Smooth muscle cell of trachea (primary cell): ENCODE measurements around the gene GRB2. TPM values are rescaled to one million over a fixed set of nuclear protein-coding genes. Genes with fewer than 3 reads are reported as not detected.

Experiments used
- total RNA-seq: library from RNA; depleted of rRNA; stranded (reverse); fragments of >200 nt; gene quantifications from 2 replicates; pipeline ENCODE4 v1.2.1, GENCODE V29; 2014

The GRB2 gene
- 74.9 and 86.8 TPM in 2 replicates for total RNA-seq

DNA sequence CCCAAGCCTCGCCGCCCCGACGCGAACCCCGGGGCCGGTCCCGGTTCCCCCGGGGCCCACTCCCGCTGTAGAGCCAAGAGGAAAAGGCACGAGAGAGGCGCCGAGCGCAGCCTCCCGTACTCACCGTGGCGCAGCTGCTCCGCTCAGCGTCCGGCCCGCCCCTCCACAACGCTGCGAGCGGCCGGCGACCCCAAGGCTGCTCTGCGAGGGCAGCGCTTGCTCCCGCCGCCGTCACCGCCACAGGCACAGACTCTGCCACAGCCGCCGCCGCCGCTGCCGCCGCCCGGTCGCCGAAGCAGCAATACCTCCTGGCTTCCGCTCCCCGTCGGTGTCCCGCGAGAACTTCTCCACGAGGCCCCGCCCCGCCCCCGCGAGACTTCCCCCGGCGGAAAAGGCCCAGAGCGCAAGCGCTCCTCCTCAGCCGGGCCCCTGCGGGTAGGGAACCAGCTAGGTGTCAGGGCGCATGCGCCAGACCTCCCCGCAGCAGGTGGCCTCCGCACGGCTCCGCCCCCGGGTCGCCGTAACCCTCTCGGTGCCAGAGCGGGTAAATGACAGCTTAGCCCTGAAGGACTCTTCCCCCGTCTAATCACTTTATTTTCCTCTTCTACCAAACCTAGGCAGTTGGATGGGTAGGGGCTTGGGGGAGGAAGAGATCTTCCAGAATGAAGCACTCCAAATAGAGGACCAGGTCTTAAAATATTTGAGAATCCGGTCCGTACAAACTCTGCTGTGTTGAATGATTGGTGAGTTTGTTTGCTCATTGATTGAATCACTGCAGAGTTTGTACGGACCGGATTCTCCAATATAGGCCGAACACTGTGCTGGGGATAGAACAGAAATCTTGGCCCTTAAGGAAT, at the start of gene GRB2:
TSS of gene GRB2 (minus strand) at position 314 of the 857 bp plus-strand sequence. CDS start 12,050 bp downstream, outside the sequence.

DNA sequence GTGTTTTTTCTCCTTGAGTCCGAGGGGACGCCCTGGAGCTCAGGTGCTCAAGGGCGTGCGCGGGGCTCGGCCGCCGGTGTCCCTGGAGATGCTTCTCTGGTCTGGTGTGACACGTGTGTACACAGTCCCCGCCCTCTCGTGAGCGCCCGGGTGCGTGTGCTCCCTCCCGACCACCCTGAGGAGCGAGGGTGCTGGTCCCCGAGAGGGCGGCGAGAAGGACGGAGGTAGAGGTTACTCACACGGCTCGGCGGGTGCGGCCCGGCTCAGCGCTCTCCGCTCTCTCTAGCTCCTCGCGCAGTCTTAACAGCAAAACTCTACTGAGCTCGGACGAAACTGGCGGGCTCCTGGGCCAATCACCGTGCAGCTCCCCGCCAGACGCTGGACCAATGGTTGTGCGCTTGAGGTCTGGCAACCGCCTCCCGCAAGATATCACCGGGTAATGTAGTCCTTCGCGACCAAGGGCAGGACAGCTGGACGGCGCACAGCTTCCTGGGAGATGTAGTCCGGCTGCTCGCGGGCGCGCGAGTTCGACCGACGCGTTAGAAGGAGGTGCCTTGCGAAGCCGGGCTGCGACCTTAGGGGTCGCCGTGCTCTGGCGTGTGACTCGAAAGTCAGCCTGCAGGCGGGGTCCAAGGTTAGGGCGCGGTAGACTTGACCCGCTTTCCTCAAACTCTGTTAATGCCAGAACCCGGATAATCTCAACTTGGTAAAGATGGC, 116.2 kb downstream of the GRB2 start, which contains the start of gene SLC25A19:
TSS of gene SLC25A19 (minus strand) at position 319 of the 717 bp plus-strand sequence. CDS start 2,669 bp downstream, outside the sequence.

DNA sequence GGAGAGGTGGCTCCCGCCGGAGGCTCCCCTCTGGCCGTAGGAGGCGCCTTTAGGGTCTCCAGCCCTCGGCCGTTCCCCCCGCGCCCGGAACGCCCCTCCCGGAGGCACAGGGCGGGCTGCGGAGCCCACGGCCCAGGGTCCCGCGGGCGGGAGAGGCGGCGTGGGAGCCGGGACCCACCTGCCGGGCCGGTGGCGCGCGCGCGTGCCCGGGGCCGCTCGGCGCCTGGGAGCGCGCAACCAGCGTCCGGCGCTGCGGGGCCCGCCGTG, 134.6 kb downstream of the GRB2 start, which contains the start of gene MIF4GD:
TSS of gene MIF4GD (minus strand) at position 266 of the 267 bp plus-strand sequence. CDS start 1,036 bp downstream, outside the sequence.

Other genes with a start within 250 kb of the GRB2 start
- gene SUMO2, start 222.7 kb downstream of the GRB2 start, total RNA-seq: 113 and 134 TPM in 2 replicates
- 18.9 and 35.2 TPM in 2 replicates for gene NUP85, start 200.0 kb downstream of the GRB2 start, total RNA-seq
- 16.9 and 18.5 TPM in 2 replicates for gene GGA3, start 144.1 kb downstream of the GRB2 start, total RNA-seq
- gene MRPS7, start 143.8 kb downstream of the GRB2 start, total RNA-seq: 41.2 and 49.6 TPM in 2 replicates
- gene MIF4GD, start 134.4 kb downstream of the GRB2 start, total RNA-seq: 5.8 and 6.9 TPM in 2 replicates
- gene SLC25A19, start 116.2 kb downstream of the GRB2 start, total RNA-seq: 5.3 and 5.5 TPM in 2 replicates
- gene TMEM94, start 51.0 kb upstream of the GRB2 start, total RNA-seq: 37.2 and 53.6 TPM in 2 replicates
- gene CASKIN2, start 109.9 kb upstream of the GRB2 start, total RNA-seq: 7.1 and 8.0 TPM in 2 replicates
- gene TSEN54, start 110.8 kb upstream of the GRB2 start, total RNA-seq: 7.4 and 11.1 TPM in 2 replicates
- 0.15 and 1.3 TPM in 2 replicates for gene LLGL2, start 120.0 kb upstream of the GRB2 start, total RNA-seq
- 4.1 and 6.1 TPM in 2 replicates for gene MYO15B, start 182.1 kb upstream of the GRB2 start, total RNA-seq
- 0.29 TPM in 1 of 2 replicates, not detected in the other for gene SMIM5, start 227.8 kb upstream of the GRB2 start, total RNA-seq